Osteoblast (primary cell): ENCODE measurements around the gene FOXJ1. TPM values are rescaled to one million over a fixed set of nuclear protein-coding genes. Genes with fewer than 3 reads are reported as not detected.

Experiments used
- DNase-seq: peaks from one replicate; pipeline ENCODE4 v3.0.0; 2011; ENCODE audit warnings: low spot score, mixed read lengths; ENCODE audit not compliant: insufficient read length; ENCODE audit errors: missing footprints
- H2AFZ ChIP-seq: 2 replicates; pipeline ENCODE4 v1.6.0; 2011; ENCODE audit warnings: mild to moderate bottlenecking, low read length
- H3K27ac ChIP-seq: 2 replicates; pipeline ENCODE4 v1.5.1; 2011; ENCODE audit warnings: mild to moderate bottlenecking, low read depth, low read length, moderate library complexity
- H3K27me3 ChIP-seq: 2 replicates; pipeline ENCODE4 v1.6.0; 2012; ENCODE audit warnings: mild to moderate bottlenecking, control low read depth, inconsistent platforms, low read length, moderate library complexity; ENCODE audit not compliant: insufficient read depth
- H3K36me3 ChIP-seq: 2 replicates; pipeline ENCODE4 v1.5.1; 2011; ENCODE audit warnings: mild to moderate bottlenecking, low read length, control low read depth, moderate library complexity; ENCODE audit not compliant: insufficient read depth
- H3K4me1 ChIP-seq: 2 replicates; pipeline ENCODE4 v1.5.1; 2011; ENCODE audit warnings: mild to moderate bottlenecking, low read length, control low read depth, moderate library complexity; ENCODE audit not compliant: insufficient read depth
- H3K4me2 ChIP-seq: 2 replicates; pipeline ENCODE4 v1.6.0; 2011; ENCODE audit warnings: mild to moderate bottlenecking, low read length; ENCODE audit not compliant: insufficient read depth
- H3K4me3 ChIP-seq: fragments of 200-600 bp; sonication (generic); 3 replicates; pipeline ENCODE4 v1.5.1; 2012; ENCODE audit warnings: mild to moderate bottlenecking, low read length, inconsistent platforms; ENCODE audit not compliant: insufficient read depth
- H3K79me2 ChIP-seq: 2 replicates; pipeline ENCODE4 v1.6.0; 2012; ENCODE audit warnings: mild to moderate bottlenecking, low read length, control low read depth, inconsistent platforms; ENCODE audit not compliant: insufficient read depth
- H3K9me3 ChIP-seq: 2 replicates; pipeline ENCODE4 v1.5.1; 2011; ENCODE audit warnings: low read depth, low read length, control low read depth
- H4K20me1 ChIP-seq: 2 replicates; pipeline ENCODE4 v1.6.0; 2012; ENCODE audit warnings: mild to moderate bottlenecking, low read length, control low read depth; ENCODE audit not compliant: insufficient read depth
- CTCF ChIP-seq: IDR thresholded peaks from 2 replicates; pipeline ENCODE4 v1.5.1; 2011; ENCODE audit warnings: mild to moderate bottlenecking, low read depth, low read length, moderate library complexity; ENCODE audit errors: extremely low read depth
- total RNA-seq: library from RNA; depleted of rRNA; stranded (reverse); fragments of >200 nt; gene quantifications from 2 replicates; pipeline ENCODE4 v1.2.3, GENCODE V29; 2012

Gene FOXJ1
- total RNA-seq, 1 donor: not detected

DNA sequence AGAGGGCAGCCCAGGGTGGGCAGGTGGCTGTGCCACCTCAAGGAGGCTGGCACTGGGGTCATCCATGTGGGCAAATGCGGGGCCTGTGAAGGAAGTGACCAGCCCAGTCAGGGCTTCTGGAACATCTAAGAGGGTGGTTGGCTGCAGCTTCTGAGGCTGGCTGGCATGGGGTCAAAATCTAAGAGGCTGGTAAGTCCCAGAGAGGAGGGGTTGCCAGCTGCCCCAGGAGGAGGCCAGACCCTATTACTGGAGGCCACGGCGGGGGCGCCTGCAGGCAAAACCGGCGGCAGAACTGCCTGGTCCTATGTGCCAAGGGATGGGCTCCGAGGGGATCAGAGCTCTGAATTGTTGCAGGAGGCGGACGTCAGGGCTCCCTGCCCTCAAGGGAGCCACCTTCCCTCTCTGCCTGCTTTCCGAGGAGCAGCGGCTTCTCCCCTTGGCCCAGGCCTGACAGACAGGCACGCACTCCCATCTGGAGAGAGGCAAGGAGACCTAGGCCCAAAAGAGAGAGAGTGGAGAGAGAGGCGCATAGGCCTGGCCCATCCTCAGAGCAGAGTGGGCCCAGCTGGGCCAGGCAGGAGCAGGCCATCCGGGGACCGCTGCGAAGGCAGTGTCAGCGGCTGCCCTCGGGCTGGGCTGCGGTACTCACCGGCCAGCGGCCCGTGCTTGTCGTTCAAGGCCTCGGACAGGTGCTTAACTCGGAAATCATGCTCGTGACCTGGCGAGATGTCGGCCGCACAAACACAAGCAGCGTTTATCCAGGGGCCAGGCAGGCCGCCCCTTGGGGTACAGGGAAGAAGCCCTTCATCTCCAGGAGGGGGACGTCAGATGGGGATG, 51.1 kb downstream of the FOXJ1 start:
- peak; percentile 35 for DNase-seq
- Histone ChIP-seq H3K36me3 (peaks cover 69% of the 10 kb centered on the region), H2AFZ (no peak overlapping the region)

GRCh38 chr17:76088868-76089576, 52.0 kb downstream of the FOXJ1 start:
- DNase-seq: peak; percentile 83
- Histone ChIP-seq H3K27ac (no peak overlapping the region), H3K4me1 (no peaks in the 10 kb centered on the region)

More for the DNA sequence above, 51.1 kb downstream of the FOXJ1 start:
- peaks cover 5% of the 10 kb centered on the region for H3K4me1 ChIP-seq
- H3K79me2 ChIP-seq: peaks cover 8% of the 10 kb centered on the region
- no peak overlapping the region for H3K4me2 ChIP-seq
- no peaks in the 10 kb centered on the region for H3K27me3 ChIP-seq
- H4K20me1 ChIP-seq: peaks cover 22% of the 10 kb centered on the region
- H3K9me3 ChIP-seq: no peaks in the 10 kb centered on the region
- no peak overlapping the region for H3K27ac ChIP-seq
- TF ChIP-seq CTCF: no peak
- no peak overlapping the region for H3K4me3 ChIP-seq

GRCh38 chr17:76088041-76088867, 52.8 kb downstream of the FOXJ1 start:
- no peak for TF ChIP-seq CTCF
- H3K4me3 ChIP-seq: no peak overlapping the region
- no peak overlapping the region for H2AFZ ChIP-seq
- DNase-seq: peak; percentile 67
- H3K36me3 ChIP-seq: peaks cover 68% of the 10 kb centered on the region
- no peak overlapping the region for H3K27ac ChIP-seq
- H4K20me1 ChIP-seq: peaks cover 10% of the 10 kb centered on the region
- H3K4me2 ChIP-seq: no peak overlapping the region
- peaks cover 8% of the 10 kb centered on the region for H3K79me2 ChIP-seq
- no peaks in the 10 kb centered on the region for H3K4me1 ChIP-seq
- no peaks in the 10 kb centered on the region for H3K27me3 ChIP-seq
- no peaks in the 10 kb centered on the region for H3K9me3 ChIP-seq

More at GRCh38 chr17:76088868-76089576, 52.0 kb downstream of the FOXJ1 start:
- H3K4me2 ChIP-seq: no peak overlapping the region
- peaks cover 8% of the 10 kb centered on the region for H3K79me2 ChIP-seq
- no peak overlapping the region for H2AFZ ChIP-seq
- no peaks in the 10 kb centered on the region for H3K9me3 ChIP-seq
- H4K20me1 ChIP-seq: peaks cover 15% of the 10 kb centered on the region
- peaks cover 73% of the 10 kb centered on the region for H3K36me3 ChIP-seq
- no peak overlapping the region for H3K4me3 ChIP-seq
- H3K27me3 ChIP-seq: no peaks in the 10 kb centered on the region
- no peak for TF ChIP-seq CTCF
